ENCODE data around the gene USH1C.

The USH1C gene

GRCh38 chr11:17506314-17506713, 37.9 kb downstream of the USH1C start:
- Histone ChIP-seq H3K23ac (ENCODE audit: low read depth, low read length, poor library complexity) (no peak overlapping the region), H2BK120ac (ENCODE audit: low read depth, low read length) (no peak overlapping the region), H3K27me3 (ENCODE audit: control insufficient read depth in 3 of 3, insufficient read depth in 3 of 3, low read depth in 1 of 3, low read length in 3 of 3) (peaks cover 0 to 12% (median 0%) of the 10 kb centered on the region in 3 experiments), H4K91ac (ENCODE audit: low read depth, low read length, poor library complexity) (no peak overlapping the region), H3K4me2 (ENCODE audit: insufficient read depth, low read length, poor library complexity, severe bottlenecking) (no peak overlapping the region), H2BK15ac (ENCODE audit: low read length) (no peak overlapping the region), H4K8ac (ENCODE audit: low read depth, low read length) (no peak overlapping the region), H3K18ac (ENCODE audit: low read length) (no peak overlapping the region), H2AK5ac (ENCODE audit: low read depth, low read length) (no peak overlapping the region), H3K9me3 (replicated peaks in 1 of 2; ENCODE audit: control insufficient read depth in 2 of 2, insufficient read depth in 1 of 2, low read depth in 1 of 2, low read length in 2 of 2) (no peaks in the 10 kb centered on the region), H3K36me3 (replicated peaks in 1 of 2; ENCODE audit: control insufficient read depth in 2 of 2, insufficient read depth in 2 of 2, low read length in 2 of 2) (no peaks in the 10 kb centered on the region), H3K4ac (ENCODE audit: low read length) (no peak overlapping the region), H3K27ac (replicated peaks; ENCODE audit: low read length) (no peak overlapping the region), H3K14ac (ENCODE audit: low read length) (no peak overlapping the region), H3K9ac (ENCODE audit: low read depth, low read length, poor library complexity) (no peak overlapping the region), H2AFZ (ENCODE audit: low read length) (no peak overlapping the region), H2BK5ac (ENCODE audit: low read length) (no peak overlapping the region), H3K4me1 (ENCODE audit: control insufficient read depth in 2 of 2, insufficient read depth in 1 of 2, low read depth in 1 of 2, low read length in 2 of 2) (peaks cover 0 to 1% of the 10 kb centered on the region in 2 donors), H3K4me3 (ENCODE audit: low read length in 2 of 2) (no peak overlapping the region), H2BK12ac (ENCODE audit: low read length) (no peak overlapping the region), H3K79me1 (ENCODE audit: low read depth, low read length) (no peaks in the 10 kb centered on the region)
- WGBS, 2 donors (ENCODE audit: extremely low coverage in 2 of 2, insufficient read length in 2 of 2, insufficient replicate concordance in 1 of 2), result no CpG with 5 or more reads among the region's 6 CpGs
- no peak for DNase-seq (ENCODE audit: low spot score)

- no peak overlapping the region for H3K18ac ChIP-seq (ENCODE audit: low read length)
- no peak overlapping the region for H2AK5ac ChIP-seq (ENCODE audit: low read depth, low read length)
- H3K23ac ChIP-seq (ENCODE audit: low read depth, low read length, poor library complexity), result no peak overlapping the region
- no peaks in the 10 kb centered on the region for H3K9me3 ChIP-seq (replicated peaks in 1 of 2; ENCODE audit: control insufficient read depth in 2 of 2, insufficient read depth in 1 of 2, low read depth in 1 of 2, low read length in 2 of 2)
- H3K4me3 ChIP-seq (ENCODE audit: low read length in 2 of 2), result no peak overlapping the region
- H3K14ac ChIP-seq (ENCODE audit: low read length), result no peak overlapping the region
- peaks cover 0 to 11% (median 0%) of the 10 kb centered on the region in 3 experiments for H3K27me3 ChIP-seq (ENCODE audit: control insufficient read depth in 3 of 3, insufficient read depth in 3 of 3, low read depth in 1 of 3, low read length in 3 of 3)
- no peak overlapping the region for H2BK12ac ChIP-seq (ENCODE audit: low read length)
- H2AFZ ChIP-seq (ENCODE audit: low read length), result no peak overlapping the region
- H4K8ac ChIP-seq (ENCODE audit: low read depth, low read length), result no peak overlapping the region
- no peak for DNase-seq (ENCODE audit: low spot score)
- no peak overlapping the region for H3K4ac ChIP-seq (ENCODE audit: low read length)
- H3K36me3 ChIP-seq (replicated peaks in 1 of 2; ENCODE audit: control insufficient read depth in 2 of 2, insufficient read depth in 2 of 2, low read length in 2 of 2), result no peaks in the 10 kb centered on the region
- H3K79me1 ChIP-seq (ENCODE audit: low read depth, low read length), result no peaks in the 10 kb centered on the region
- no peak overlapping the region for H4K91ac ChIP-seq (ENCODE audit: low read depth, low read length, poor library complexity)
- no peak overlapping the region for H3K27ac ChIP-seq (replicated peaks; ENCODE audit: low read length)
- no peak overlapping the region for H3K9ac ChIP-seq (ENCODE audit: low read depth, low read length, poor library complexity)
- no peak overlapping the region for H2BK5ac ChIP-seq (ENCODE audit: low read length)
- no peak overlapping the region for H2BK120ac ChIP-seq (ENCODE audit: low read depth, low read length)
- no CpG with 5 or more reads among the region's 4 CpGs for WGBS, 2 donors (ENCODE audit: extremely low coverage in 2 of 2, insufficient read length in 2 of 2, insufficient replicate concordance in 1 of 2)
- no peak overlapping the region for H3K4me2 ChIP-seq (ENCODE audit: insufficient read depth, low read length, poor library complexity, severe bottlenecking)
- no peak overlapping the region for H2BK15ac ChIP-seq (ENCODE audit: low read length)
- H3K4me1 ChIP-seq (ENCODE audit: control insufficient read depth in 2 of 2, insufficient read depth in 1 of 2, low read depth in 1 of 2, low read length in 2 of 2), result peaks cover 0 to 1% of the 10 kb centered on the region in 2 donors
These were observed 39.1 kb downstream of the USH1C start for GRCh38 chr11:17505146-17505545.

GRCh38 chr11:17504330-17505107, 39.7 kb downstream of the USH1C start:
- Histone ChIP-seq H3K23ac (ENCODE audit: low read depth, low read length, poor library complexity) (no peak overlapping the region), H3K4me1 (ENCODE audit: control insufficient read depth in 2 of 2, insufficient read depth in 1 of 2, low read depth in 1 of 2, low read length in 2 of 2) (peaks cover 0 to 1% of the 10 kb centered on the region in 2 donors), H3K9me3 (replicated peaks in 1 of 2; ENCODE audit: control insufficient read depth in 2 of 2, insufficient read depth in 1 of 2, low read depth in 1 of 2, low read length in 2 of 2) (no peaks in the 10 kb centered on the region), H3K18ac (ENCODE audit: low read length) (peak overlapping the region; percentile 46), H3K27me3 (ENCODE audit: control insufficient read depth in 3 of 3, insufficient read depth in 3 of 3, low read depth in 1 of 3, low read length in 3 of 3) (peaks cover 0 to 9% (median 0%) of the 10 kb centered on the region in 3 experiments), H3K9ac (ENCODE audit: low read depth, low read length, poor library complexity) (no peak overlapping the region), H3K79me1 (ENCODE audit: low read depth, low read length) (no peaks in the 10 kb centered on the region), H2BK120ac (ENCODE audit: low read depth, low read length) (no peak overlapping the region), H4K8ac (ENCODE audit: low read depth, low read length) (no peak overlapping the region), H2AFZ (ENCODE audit: low read length) (no peak overlapping the region), H2AK5ac (ENCODE audit: low read depth, low read length) (peak overlapping the region; percentile 64), H2BK5ac (ENCODE audit: low read length) (no peak overlapping the region), H2BK15ac (ENCODE audit: low read length) (peak overlapping the region; percentile 6), H3K4ac (ENCODE audit: low read length) (no peak overlapping the region), H3K4me3 (ENCODE audit: low read length in 2 of 2) (no peak overlapping the region), H4K91ac (ENCODE audit: low read depth, low read length, poor library complexity) (peak overlapping the region; percentile 12), H3K27ac (replicated peaks; ENCODE audit: low read length) (no peak overlapping the region), H2BK12ac (ENCODE audit: low read length) (no peak overlapping the region), H3K14ac (ENCODE audit: low read length) (no peak overlapping the region), H3K36me3 (replicated peaks in 1 of 2; ENCODE audit: control insufficient read depth in 2 of 2, insufficient read depth in 2 of 2, low read length in 2 of 2) (no peaks in the 10 kb centered on the region), H3K4me2 (ENCODE audit: insufficient read depth, low read length, poor library complexity, severe bottlenecking) (no peak overlapping the region)
- no CpG with 5 or more reads among the region's 9 CpGs for WGBS, 2 donors (ENCODE audit: extremely low coverage in 2 of 2, insufficient read length in 2 of 2, insufficient replicate concordance in 1 of 2)
- peak; percentile 54 for DNase-seq (ENCODE audit: low spot score)

- DNase-seq (ENCODE audit: low spot score), result no peak
- H3K4me3 ChIP-seq (ENCODE audit: low read length in 2 of 2), result no peak overlapping the region
- no peaks in the 10 kb centered on the region for H3K36me3 ChIP-seq (replicated peaks in 1 of 2; ENCODE audit: control insufficient read depth in 2 of 2, insufficient read depth in 2 of 2, low read length in 2 of 2)
- no CpG with 5 or more reads among the region's 4 CpGs for WGBS, 2 donors (ENCODE audit: extremely low coverage in 2 of 2, insufficient read length in 2 of 2, insufficient replicate concordance in 1 of 2)
- no peak overlapping the region for H3K4me2 ChIP-seq (ENCODE audit: insufficient read depth, low read length, poor library complexity, severe bottlenecking)
- H4K8ac ChIP-seq (ENCODE audit: low read depth, low read length), result no peak overlapping the region
- no peak overlapping the region for H2BK5ac ChIP-seq (ENCODE audit: low read length)
- H2BK12ac ChIP-seq (ENCODE audit: low read length), result no peak overlapping the region
- H3K4ac ChIP-seq (ENCODE audit: low read length), result no peak overlapping the region
- no peak overlapping the region for H2BK15ac ChIP-seq (ENCODE audit: low read length)
- H3K9ac ChIP-seq (ENCODE audit: low read depth, low read length, poor library complexity), result no peak overlapping the region
- no peak overlapping the region for H2AK5ac ChIP-seq (ENCODE audit: low read depth, low read length)
- H3K79me1 ChIP-seq (ENCODE audit: low read depth, low read length), result no peaks in the 10 kb centered on the region
- H3K23ac ChIP-seq (ENCODE audit: low read depth, low read length, poor library complexity), result no peak overlapping the region
- no peaks in the 10 kb centered on the region for H3K9me3 ChIP-seq (replicated peaks in 1 of 2; ENCODE audit: control insufficient read depth in 2 of 2, insufficient read depth in 1 of 2, low read depth in 1 of 2, low read length in 2 of 2)
- H3K27me3 ChIP-seq (ENCODE audit: control insufficient read depth in 3 of 3, insufficient read depth in 3 of 3, low read depth in 1 of 3, low read length in 3 of 3), result peaks cover 0 to 2% (median 0%) of the 10 kb centered on the region in 3 experiments
- no peak overlapping the region for H2AFZ ChIP-seq (ENCODE audit: low read length)
- no peak overlapping the region for H2BK120ac ChIP-seq (ENCODE audit: low read depth, low read length)
- peak overlapping the region; percentile 51 for H3K18ac ChIP-seq (ENCODE audit: low read length)
- no peak overlapping the region for H4K91ac ChIP-seq (ENCODE audit: low read depth, low read length, poor library complexity)
- H3K14ac ChIP-seq (ENCODE audit: low read length), result no peak overlapping the region
- peaks cover 0 to 3% of the 10 kb centered on the region in 2 donors for H3K4me1 ChIP-seq (ENCODE audit: control insufficient read depth in 2 of 2, insufficient read depth in 1 of 2, low read depth in 1 of 2, low read length in 2 of 2)
- no peak overlapping the region for H3K27ac ChIP-seq (replicated peaks; ENCODE audit: low read length)
These were observed 41.6 kb downstream of the USH1C start for GRCh38 chr11:17502630-17503029.

Measured in neuronal stem cell (in vitro differentiated cells).